Transverse colon (tissue), 4 donors: ENCODE measurements around the gene ST3GAL2.

Experiments used
- EP300 ChIP-seq: sonication (generic); formaldehyde crosslinking; IDR thresholded peaks from one replicate; pipeline ENCODE4 v1.6.1; 2017; ENCODE audit warnings: antibody characterized with exemption, low read depth
- POLR2A ChIP-seq: fragments of 450-650 bp; IDR thresholded peaks from one replicate; pipeline ENCODE4 v1.6.1; 2016; ENCODE audit warnings: antibody characterized with exemption, mild to moderate bottlenecking, moderate library complexity
- POLR2AphosphoS5 ChIP-seq, 3 donors: sonication (generic); formaldehyde crosslinking; IDR thresholded peaks; one replicate each; pipeline ENCODE4 v1.6.1; 2016; ENCODE audit warnings: antibody characterized with exemption in 3 of 3
- TF ChIP-seq, protein P1 (sequence below), 5 experiments: fragments of 200-600 bp in 3 of 5; fragments of 450-650 bp in 2 of 5; sonication (generic) in 3 of 5; IDR thresholded peaks; 1 replicate in 2 of 5; 2 replicates in 3 of 5; pipeline ENCODE4 v1.5.1; 2016 to 2017; ENCODE audit warnings: antibody characterized with exemption in 5 of 5, inconsistent platforms in 3 of 5, mild to moderate bottlenecking in 2 of 5, moderate library complexity in 1 of 5

GRCh38 chr16:70399951-70400350 lies 38.9 kb downstream of the ST3GAL2 start:
- TF ChIP-seq, protein P1, sequence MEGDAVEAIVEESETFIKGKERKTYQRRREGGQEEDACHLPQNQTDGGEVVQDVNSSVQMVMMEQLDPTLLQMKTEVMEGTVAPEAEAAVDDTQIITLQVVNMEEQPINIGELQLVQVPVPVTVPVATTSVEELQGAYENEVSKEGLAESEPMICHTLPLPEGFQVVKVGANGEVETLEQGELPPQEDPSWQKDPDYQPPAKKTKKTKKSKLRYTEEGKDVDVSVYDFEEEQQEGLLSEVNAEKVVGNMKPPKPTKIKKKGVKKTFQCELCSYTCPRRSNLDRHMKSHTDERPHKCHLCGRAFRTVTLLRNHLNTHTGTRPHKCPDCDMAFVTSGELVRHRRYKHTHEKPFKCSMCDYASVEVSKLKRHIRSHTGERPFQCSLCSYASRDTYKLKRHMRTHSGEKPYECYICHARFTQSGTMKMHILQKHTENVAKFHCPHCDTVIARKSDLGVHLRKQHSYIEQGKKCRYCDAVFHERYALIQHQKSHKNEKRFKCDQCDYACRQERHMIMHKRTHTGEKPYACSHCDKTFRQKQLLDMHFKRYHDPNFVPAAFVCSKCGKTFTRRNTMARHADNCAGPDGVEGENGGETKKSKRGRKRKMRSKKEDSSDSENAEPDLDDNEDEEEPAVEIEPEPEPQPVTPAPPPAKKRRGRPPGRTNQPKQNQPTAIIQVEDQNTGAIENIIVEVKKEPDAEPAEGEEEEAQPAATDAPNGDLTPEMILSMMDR (IDR thresholded peaks at IDR 0.05), result no peak
- TF ChIP-seq EP300 (no peak), POLR2A (no peak), POLR2AphosphoS5 (IDR thresholded peaks at IDR 0.05) (no peak)
